Measurements from ENCODE around the gene PTGER3.
"Not testable (repeated sequence)": the region's sequence is repeated elsewhere in the genome, so short reads cannot be mapped to it uniquely, and the experiment has no call there.

PTGER3 gene

DNA sequence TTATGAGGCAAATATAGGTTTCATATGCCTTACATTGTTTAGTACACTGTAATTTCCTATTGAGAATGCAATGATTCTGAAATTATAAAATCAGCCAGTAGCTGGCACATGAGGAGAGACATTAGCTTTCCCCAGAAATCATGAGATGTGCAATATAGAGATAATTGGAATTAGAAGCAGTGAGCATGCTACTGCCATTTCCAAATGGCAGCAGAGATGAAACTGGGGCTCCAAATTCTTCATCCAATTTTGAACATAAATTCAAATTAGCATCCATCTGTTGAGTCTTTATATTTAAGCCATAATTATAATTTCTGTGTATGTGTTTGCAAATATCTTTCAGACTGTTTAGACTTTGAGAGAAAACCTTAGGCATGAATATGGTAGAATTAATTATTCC is 28.8 kb downstream of the PTGER3 start:
- in situ Hi-C loops (cut with MboI; ENCODE audit: low sequenced_read_pairs), result no loop called here

DNA sequence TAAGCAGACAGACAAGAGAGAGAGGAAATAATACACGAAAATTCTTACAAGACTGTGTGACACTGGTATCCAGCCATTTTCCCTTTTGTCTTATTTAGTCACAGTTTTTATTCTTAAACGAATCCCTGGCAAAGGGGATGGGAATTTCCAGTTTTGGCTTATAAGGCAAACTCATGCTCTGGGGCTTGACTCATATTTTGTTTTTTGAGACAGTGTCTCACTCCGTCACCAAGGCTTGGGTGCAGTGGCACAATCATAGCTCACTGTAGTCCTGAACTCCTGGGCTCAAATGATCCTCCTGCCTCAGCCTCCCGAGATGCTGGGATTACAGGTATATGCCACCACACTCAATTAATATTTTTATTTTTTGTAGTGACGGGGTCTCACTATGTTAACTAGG is 31.9 kb downstream of the PTGER3 start:
- in situ Hi-C loops (cut with MboI; ENCODE audit: low sequenced_read_pairs), result no loop called here

GRCh38 chr1:71014178-71014579 is 33.4 kb downstream of the PTGER3 start:
- in situ Hi-C loops (cut with MboI; ENCODE audit: low sequenced_read_pairs), result no loop called here

GRCh38 chr1:71002709-71003475 is 44.7 kb downstream of the PTGER3 start:
- in situ Hi-C loops (cut with MboI; ENCODE audit: low sequenced_read_pairs), result no loop called here

GRCh38 chr1:71001624-71002023 is 46.0 kb downstream of the PTGER3 start:
- in situ Hi-C loops (cut with MboI; ENCODE audit: low sequenced_read_pairs), result no loop called here

DNA sequence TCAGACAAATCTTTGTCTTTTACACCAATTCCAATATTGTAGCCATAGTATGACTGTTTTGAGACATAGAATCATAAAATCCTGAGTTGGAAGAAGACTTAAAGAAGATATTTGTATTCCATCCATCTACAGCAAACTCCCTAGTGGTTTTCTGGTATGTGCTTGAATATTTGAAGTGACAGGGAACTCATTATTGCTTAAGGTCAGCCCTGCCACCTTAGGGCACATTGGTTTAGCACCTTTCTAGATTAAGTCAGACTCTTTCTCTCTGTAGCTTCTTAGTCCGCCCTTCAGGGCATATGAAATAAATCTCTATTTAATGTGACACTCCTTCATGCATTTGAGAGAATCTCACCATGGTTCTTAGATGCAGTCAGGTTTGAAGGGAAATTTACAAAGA is 49.8 kb downstream of the PTGER3 start:
- in situ Hi-C loops (cut with MboI; ENCODE audit: low sequenced_read_pairs), result no loop called here

DNA sequence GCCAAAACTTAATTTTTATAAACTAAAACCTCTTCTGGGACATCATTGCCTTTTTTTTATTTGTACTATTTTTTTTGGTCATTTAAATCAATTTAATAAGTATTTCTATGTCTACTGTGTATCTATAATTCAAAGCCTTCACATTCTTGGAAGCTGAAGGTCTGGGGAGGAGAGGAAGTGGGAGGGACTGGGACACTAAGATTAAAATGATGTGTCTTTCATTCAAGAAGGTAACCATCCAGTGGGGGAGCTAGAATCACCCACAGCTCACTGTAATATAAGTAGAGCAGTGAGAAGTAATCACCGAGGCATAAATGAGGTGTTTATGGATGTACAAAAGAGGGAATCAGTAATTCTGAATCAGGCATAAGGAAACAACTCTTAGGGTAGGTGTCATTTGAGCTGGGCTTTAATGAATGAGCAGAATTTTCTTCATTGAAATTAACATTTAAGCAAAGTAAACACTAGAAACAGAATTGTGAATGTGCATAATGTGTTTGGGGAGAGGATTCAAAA is 52.8 kb downstream of the PTGER3 start:
- in situ Hi-C loops (cut with MboI; ENCODE audit: low sequenced_read_pairs), result no loop called here

- in situ Hi-C loops (cut with MboI; ENCODE audit: low sequenced_read_pairs), result no loop called here
Observed at GRCh38 chr1:70993798-70994197, 53.8 kb downstream of the PTGER3 start.

DNA sequence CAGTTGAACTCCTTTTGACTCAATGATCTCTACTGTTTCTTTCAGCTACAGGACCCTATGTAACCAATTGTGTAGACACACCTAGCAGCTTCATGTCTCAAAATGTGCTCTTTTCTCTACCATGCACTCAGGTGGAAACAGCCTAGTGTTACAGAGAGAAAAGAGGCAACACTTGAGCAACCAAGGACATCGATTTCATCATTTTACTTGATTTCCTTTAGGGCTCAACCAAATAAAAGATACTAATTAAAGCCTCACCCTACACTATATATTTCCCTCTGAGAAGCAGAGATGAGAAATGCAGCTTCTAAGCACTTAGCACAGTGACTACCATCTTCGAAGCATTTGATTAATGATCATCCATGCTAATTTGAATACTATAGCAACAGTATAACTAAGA is 55.1 kb downstream of the PTGER3 start:
- in situ Hi-C loops (cut with MboI; ENCODE audit: low sequenced_read_pairs), result no loop called here

DNA sequence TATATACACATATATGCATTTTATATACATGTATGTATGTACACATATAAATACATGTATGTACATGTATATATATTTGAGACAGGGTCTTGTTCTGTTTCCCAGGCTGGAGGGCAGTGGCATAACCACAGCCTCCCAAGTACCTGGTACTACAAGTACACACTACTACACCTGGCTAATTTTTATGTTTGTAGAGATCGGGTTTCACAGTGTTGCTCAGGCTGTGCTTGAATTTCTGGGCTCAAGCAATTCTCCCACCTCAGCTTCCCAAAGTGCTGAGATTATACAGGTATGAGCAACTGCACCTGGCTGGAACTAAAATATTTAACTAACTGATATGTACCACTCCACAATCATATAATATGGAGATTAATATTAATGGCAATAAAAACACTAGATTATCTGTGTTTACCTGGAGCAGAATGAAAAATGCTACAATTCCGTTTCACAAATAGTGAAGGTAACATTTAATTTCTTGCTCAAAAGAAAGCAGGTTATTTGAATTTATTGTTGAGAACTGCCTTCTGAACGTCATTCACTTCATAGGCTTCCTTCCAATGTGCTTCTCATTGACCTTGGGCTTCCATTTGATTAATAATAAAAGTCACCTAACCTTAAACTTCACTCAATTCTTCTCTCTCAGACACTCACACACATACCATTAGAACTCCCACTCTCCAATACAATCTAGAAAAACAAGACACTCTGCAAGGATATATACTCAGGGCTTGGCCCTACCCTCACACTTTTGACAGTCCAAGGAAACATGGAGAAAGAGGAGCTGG is 57.0 kb downstream of the PTGER3 start:
- in situ Hi-C loops (cut with MboI; ENCODE audit: low sequenced_read_pairs), result no loop called here

GRCh38 chr1:70987497-70987896 is 60.1 kb downstream of the PTGER3 start:
- in situ Hi-C loops (cut with MboI; ENCODE audit: low sequenced_read_pairs), result no loop called here

DNA sequence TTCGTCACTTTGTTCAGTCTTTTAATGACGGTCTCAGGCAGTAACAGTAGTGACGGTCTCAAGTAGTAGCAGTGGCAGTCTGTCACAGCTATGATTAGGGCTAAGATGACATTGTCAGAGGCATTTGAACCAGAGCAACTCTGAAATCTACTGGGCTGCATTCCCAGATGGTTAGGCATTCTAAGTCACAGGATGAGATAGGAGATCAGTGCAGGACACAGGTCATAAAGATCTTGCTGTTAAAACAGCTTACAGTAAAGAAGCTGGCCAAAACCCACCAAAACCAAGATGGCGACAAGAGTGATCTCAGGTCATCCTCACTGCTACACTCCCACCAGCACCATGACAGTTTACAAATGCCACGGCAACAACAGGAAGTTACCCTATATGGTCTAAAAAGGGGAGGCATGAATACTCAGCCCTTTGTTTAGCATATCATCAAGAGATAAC is 61.8 kb downstream of the PTGER3 start:
- in situ Hi-C loops (cut with MboI; ENCODE audit: low sequenced_read_pairs), result not testable (repeated sequence)

- in situ Hi-C loops (cut with MboI; ENCODE audit: low sequenced_read_pairs), result not testable (repeated sequence)
Observed at GRCh38 chr1:70985278-70985677, 62.3 kb downstream of the PTGER3 start.

- in situ Hi-C loops (cut with MboI; ENCODE audit: low sequenced_read_pairs), result no loop called here
Observed at GRCh38 chr1:70980361-70980760, 67.3 kb downstream of the PTGER3 start.

- in situ Hi-C loops (cut with MboI; ENCODE audit: low sequenced_read_pairs), result no loop called here
Observed at GRCh38 chr1:70979881-70980280, 67.7 kb downstream of the PTGER3 start.

GRCh38 chr1:70979313-70979712 is 68.3 kb downstream of the PTGER3 start:
- in situ Hi-C loops (cut with MboI; ENCODE audit: low sequenced_read_pairs), result no loop called here

DNA sequence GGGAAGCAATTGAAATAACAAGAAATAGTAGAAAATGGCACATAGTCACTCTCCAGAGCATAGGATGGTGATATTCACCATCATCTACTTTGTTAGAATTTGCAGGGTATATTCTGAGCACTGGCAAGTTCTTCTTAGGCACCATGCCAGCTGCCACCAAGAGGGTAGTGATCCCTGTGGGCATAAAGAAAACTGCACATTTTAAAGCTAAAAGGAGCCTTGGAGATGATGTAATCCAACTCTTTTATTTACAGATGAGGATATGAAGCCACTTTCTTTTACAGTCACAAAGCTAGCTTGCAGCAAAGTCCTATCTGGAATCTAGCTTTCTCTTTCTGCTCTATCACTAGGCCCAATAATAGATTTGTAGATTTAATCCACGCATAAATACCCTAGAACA is 69.0 kb downstream of the PTGER3 start:
- in situ Hi-C loops (cut with MboI; ENCODE audit: low sequenced_read_pairs), result no loop called here

DNA sequence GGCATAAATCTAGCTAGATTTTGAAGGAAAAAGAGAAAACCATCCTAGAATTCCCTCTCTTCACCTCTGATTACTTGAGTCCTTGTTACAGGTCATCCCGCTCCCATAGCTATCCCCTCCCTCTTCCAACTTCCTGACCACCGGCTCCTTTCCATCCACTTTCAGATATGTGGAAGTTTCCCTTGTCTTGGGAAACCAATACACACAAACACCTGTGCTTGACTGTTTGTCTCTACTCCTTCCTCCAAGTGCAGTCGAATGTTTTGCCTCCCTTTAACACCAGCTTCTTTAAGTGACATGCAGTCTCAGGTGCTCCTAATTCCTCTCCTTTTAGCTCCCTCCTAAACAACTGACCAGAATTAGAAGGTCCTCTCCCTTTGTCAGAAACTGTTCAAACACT is 70.0 kb downstream of the PTGER3 start:
- in situ Hi-C loops (cut with MboI; ENCODE audit: low sequenced_read_pairs), result no loop called here

DNA sequence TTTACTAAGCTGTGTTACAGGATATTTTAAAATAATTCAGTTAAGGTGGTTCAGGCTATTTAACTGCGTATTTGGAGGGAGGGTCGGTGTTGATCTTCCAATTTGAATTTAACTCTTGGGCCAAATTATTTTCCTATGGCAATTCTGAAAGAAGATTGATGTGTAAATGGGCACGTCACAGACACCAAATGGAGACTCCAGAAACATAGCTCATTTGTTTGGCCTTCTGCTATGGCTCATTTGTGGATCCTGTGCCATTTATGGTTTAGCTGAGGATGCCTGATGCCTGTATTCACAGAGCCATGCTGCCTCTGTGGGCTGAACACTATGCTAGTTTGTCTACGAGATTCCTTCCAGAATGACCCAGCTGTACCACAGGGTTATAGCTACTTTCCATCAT is 70.6 kb downstream of the PTGER3 start:
- in situ Hi-C loops (cut with MboI; ENCODE audit: low sequenced_read_pairs), result no loop called here

DNA sequence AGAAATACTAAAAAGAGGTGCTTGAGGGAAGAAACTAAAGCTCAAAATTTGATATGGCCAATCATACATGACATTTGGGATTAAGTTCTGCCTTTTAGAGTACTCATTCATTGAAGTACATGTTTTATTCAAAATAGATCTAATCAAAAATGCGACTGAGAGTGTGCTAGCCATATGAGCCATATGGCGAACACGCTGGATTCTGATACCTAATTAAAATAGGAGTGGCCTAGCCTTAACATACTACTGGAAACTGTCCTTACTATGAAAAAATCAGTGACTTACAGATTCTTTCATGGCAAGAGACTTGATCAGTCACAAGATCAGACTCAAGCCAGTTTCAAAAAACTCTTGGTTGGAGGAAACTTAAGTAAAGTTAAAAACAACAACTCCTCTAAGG is 73.9 kb downstream of the PTGER3 start:
- in situ Hi-C loops (cut with MboI; ENCODE audit: low sequenced_read_pairs), result no loop called here

DNA sequence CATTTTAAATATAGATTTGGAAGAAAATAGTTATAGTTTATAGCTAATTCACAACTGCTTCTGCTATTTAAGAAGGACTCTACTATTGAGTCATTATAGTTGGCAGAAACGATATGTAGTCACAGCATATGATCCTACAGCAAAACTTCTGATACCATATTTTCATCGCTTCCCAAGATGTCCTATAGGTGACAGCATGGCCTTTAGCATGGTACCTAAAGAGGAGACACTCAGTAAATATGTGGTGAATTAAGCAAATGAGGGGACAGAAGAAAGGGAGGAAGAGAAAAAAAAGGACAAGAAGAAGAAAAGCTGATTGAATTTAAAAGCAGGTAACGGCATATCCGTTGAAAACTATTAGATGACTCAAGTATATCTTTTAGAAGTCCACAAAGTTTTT is 77.2 kb downstream of the PTGER3 start:
- in situ Hi-C loops (cut with MboI; ENCODE audit: low sequenced_read_pairs), result no loop called here

DNA sequence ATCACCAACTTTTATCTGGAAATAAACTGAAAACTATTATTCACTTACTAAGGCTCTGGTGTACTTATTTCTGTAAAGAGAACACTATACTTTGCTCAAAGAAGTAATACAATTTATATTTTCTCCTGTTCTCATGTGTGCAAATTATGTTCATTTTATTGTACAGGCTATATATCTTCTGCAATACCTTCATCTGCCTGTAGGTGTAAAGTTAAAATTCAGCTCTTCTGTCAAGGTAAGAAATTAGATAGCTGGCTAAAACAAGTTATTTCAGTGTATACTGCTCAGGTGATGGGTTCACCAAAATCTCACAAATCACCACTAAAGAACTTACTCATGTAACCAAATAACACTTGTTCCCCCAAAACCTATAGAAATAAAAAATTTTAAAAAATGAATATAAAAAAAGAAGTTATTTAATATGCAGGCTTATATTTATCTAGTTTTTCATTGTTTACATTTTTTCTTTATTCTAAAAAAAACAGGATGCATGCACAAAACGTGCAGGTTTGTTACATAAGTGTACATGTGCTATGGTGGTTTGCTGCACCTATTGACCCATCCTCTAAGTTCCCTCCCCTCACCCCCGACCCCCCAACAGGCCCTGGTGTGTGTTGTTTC is 81.5 kb downstream of the PTGER3 start:
- in situ Hi-C loops (cut with MboI; ENCODE audit: low sequenced_read_pairs), result no loop called here

Data from HL-60/S4 treated with retinoic acid at 250 ng/mL for 4 days and 3 days (cell line).